ENCODE data around the gene ADCY2.

Gene ADCY2

GRCh38 chr5:7634837-7635236 lies 238.9 kb downstream of the ADCY2 start:
- Histone ChIP-seq H3K27ac (ENCODE audit: low read length) (no peak overlapping the region), H3K9ac (ENCODE audit: low read length) (no peak overlapping the region), H3K4me3 (ENCODE audit: low read length) (no peak overlapping the region), H3K4me2 (ENCODE audit: low read length) (no peak overlapping the region), H3K27me3 (ENCODE audit: low read depth, low read length) (no peaks in the 10 kb centered on the region), H3K36me3 (replicated peaks; ENCODE audit: low read depth, low read length) (no peaks in the 10 kb centered on the region), H3K79me2 (ENCODE audit: low read length) (no peaks in the 10 kb centered on the region), H4K20me1 (ENCODE audit: insufficient read depth, low read length) (no peaks in the 10 kb centered on the region), H2AFZ (ENCODE audit: low read depth, low read length) (no peak overlapping the region), H3K9me3 (ENCODE audit: insufficient read depth, low read length) (no peaks in the 10 kb centered on the region), H3K4me1 (ENCODE audit: low read length) (no peaks in the 10 kb centered on the region)
- TF ChIP-seq EZH2phosphoT487 (IDR thresholded peaks at IDR 0.05; ENCODE audit: low read depth) (no peak), CTCF (IDR thresholded peaks at IDR 0.05; ENCODE audit: low read depth, low read length) (no peak)

GRCh38 chr5:7638456-7638855 lies 242.5 kb downstream of the ADCY2 start:
- Histone ChIP-seq H3K79me2 (ENCODE audit: low read length) (no peaks in the 10 kb centered on the region), H3K9ac (ENCODE audit: low read length) (no peak overlapping the region), H3K36me3 (replicated peaks; ENCODE audit: low read depth, low read length) (no peaks in the 10 kb centered on the region), H3K4me1 (ENCODE audit: low read length) (no peaks in the 10 kb centered on the region), H3K27ac (ENCODE audit: low read length) (no peak overlapping the region), H4K20me1 (ENCODE audit: insufficient read depth, low read length) (no peaks in the 10 kb centered on the region), H3K27me3 (ENCODE audit: low read depth, low read length) (no peaks in the 10 kb centered on the region), H3K4me3 (ENCODE audit: low read length) (no peak overlapping the region), H2AFZ (ENCODE audit: low read depth, low read length) (no peak overlapping the region), H3K9me3 (ENCODE audit: insufficient read depth, low read length) (no peaks in the 10 kb centered on the region), H3K4me2 (ENCODE audit: low read length) (no peak overlapping the region)
- TF ChIP-seq EZH2phosphoT487 (IDR thresholded peaks at IDR 0.05; ENCODE audit: low read depth) (no peak), CTCF (IDR thresholded peaks at IDR 0.05; ENCODE audit: low read depth, low read length) (no peak)

- H3K79me2 ChIP-seq (ENCODE audit: low read length): no peaks in the 10 kb centered on the region
- H3K9ac ChIP-seq (ENCODE audit: low read length): no peak overlapping the region
- no peak overlapping the region for H3K27ac ChIP-seq (ENCODE audit: low read length)
- no peaks in the 10 kb centered on the region for H3K9me3 ChIP-seq (ENCODE audit: insufficient read depth, low read length)
- no peaks in the 10 kb centered on the region for H3K4me1 ChIP-seq (ENCODE audit: low read length)
- H3K4me2 ChIP-seq (ENCODE audit: low read length): no peak overlapping the region
- H4K20me1 ChIP-seq (ENCODE audit: insufficient read depth, low read length): no peaks in the 10 kb centered on the region
- H3K36me3 ChIP-seq (replicated peaks; ENCODE audit: low read depth, low read length): no peaks in the 10 kb centered on the region
- TF ChIP-seq CTCF (IDR thresholded peaks at IDR 0.05; ENCODE audit: low read depth, low read length): no peak
- no peak for TF ChIP-seq EZH2phosphoT487 (IDR thresholded peaks at IDR 0.05; ENCODE audit: low read depth)
- H3K27me3 ChIP-seq (ENCODE audit: low read depth, low read length): no peaks in the 10 kb centered on the region
- H2AFZ ChIP-seq (ENCODE audit: low read depth, low read length): no peak overlapping the region
- no peak overlapping the region for H3K4me3 ChIP-seq (ENCODE audit: low read length)
These were observed 246.1 kb downstream of the ADCY2 start for GRCh38 chr5:7642029-7642428.

- Histone ChIP-seq H3K79me2 (ENCODE audit: low read length) (no peaks in the 10 kb centered on the region), H3K36me3 (replicated peaks; ENCODE audit: low read depth, low read length) (no peaks in the 10 kb centered on the region), H4K20me1 (ENCODE audit: insufficient read depth, low read length) (no peaks in the 10 kb centered on the region), H3K9ac (ENCODE audit: low read length) (no peak overlapping the region), H2AFZ (ENCODE audit: low read depth, low read length) (no peak overlapping the region), H3K9me3 (ENCODE audit: insufficient read depth, low read length) (no peaks in the 10 kb centered on the region), H3K4me3 (ENCODE audit: low read length) (no peak overlapping the region), H3K27ac (ENCODE audit: low read length) (no peak overlapping the region), H3K4me1 (ENCODE audit: low read length) (no peaks in the 10 kb centered on the region), H3K27me3 (ENCODE audit: low read depth, low read length) (no peaks in the 10 kb centered on the region), H3K4me2 (ENCODE audit: low read length) (no peak overlapping the region)
- TF ChIP-seq EZH2phosphoT487 (IDR thresholded peaks at IDR 0.05; ENCODE audit: low read depth): no peak
- no peak for TF ChIP-seq CTCF (IDR thresholded peaks at IDR 0.05; ENCODE audit: low read depth, low read length)
These were observed 248.8 kb downstream of the ADCY2 start for GRCh38 chr5:7644723-7645122.

Data from OCI-LY3 (cell line).